SK-N-SH (cell line): ENCODE data around the gene BNIP5.

Experiments
- CHD2 ChIP-seq: fragments of 150-350 bp; IDR thresholded peaks from 2 replicates; pipeline ENCODE4 v1.6.1; 2018; ENCODE audit warnings: low read length; ENCODE audit not compliant: partially characterized antibody
- EP300 ChIP-seq, 2 experiments: IDR thresholded peaks; 2 replicates each; pipeline versions ENCODE4 v1.4.0 to v1.6.1; 2012; ENCODE audit warnings: borderline replicate concordance in 1 of 2, low read depth in 1 of 2, low read length in 1 of 2
- FOXJ3 ChIP-seq: sonication (generic); formaldehyde crosslinking; IDR thresholded peaks from 2 replicates; pipeline ENCODE4 v1.5.1; 2020; ENCODE audit warnings: mild to moderate bottlenecking, missing genetic modification reagents
- GABPA ChIP-seq: IDR thresholded peaks from 2 replicates; pipeline ENCODE4 v1.4.0; 2012; ENCODE audit warnings: low read depth, mild to moderate bottlenecking
- MEF2A ChIP-seq: IDR thresholded peaks from 2 replicates; pipeline ENCODE4 v1.4.0; 2012; ENCODE audit warnings: low read depth, borderline replicate concordance
- TAF1 ChIP-seq: IDR thresholded peaks from 2 replicates; pipeline ENCODE4 v1.6.1; 2012; ENCODE audit warnings: low read depth, mild to moderate bottlenecking, low read length, moderate library complexity, borderline replicate concordance
- TF ChIP-seq, protein P1 (sequence below): IDR thresholded peaks from 2 replicates; pipeline ENCODE4 v1.4.0; 2012; ENCODE audit warnings: low read depth
- TF ChIP-seq, protein P2 (sequence below): fragments of 200-600 bp; sonication (generic); IDR thresholded peaks from 2 replicates; pipeline ENCODE4 v1.6.1; 2017; ENCODE audit warnings: antibody characterized with exemption, mild to moderate bottlenecking, moderate library complexity
- TF ChIP-seq, protein P3 (sequence below): IDR thresholded peaks from 2 replicates; pipeline ENCODE4 v1.6.1; 2012; ENCODE audit warnings: mild to moderate bottlenecking, low read depth, low read length, moderate library complexity
- TF ChIP-seq, protein P4 (sequence below): fragments of 150-350 bp; IDR thresholded peaks from 2 replicates; pipeline ENCODE4 v1.6.1; 2017; ENCODE audit warnings: antibody characterized with exemption, low read length, low read depth, borderline replicate concordance

DNA sequence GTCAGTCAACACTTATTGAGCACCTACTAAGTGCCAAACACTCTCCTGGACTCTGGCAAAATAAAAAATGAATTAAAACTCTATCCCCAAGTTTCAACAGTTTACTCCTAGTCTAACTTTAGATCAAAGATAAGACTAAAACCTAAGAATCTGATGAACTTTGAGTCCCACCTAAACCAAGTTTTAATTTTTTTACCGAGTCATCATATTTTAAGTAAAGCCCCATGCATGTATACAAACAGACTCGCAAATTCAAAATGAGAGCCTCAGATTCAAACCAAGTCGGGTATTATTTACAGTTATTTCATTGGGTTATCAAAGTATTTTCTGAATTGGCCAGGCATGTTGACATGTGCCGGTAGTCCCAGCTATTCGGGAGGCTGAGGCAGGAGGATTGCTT is 28.2 kb downstream of the BNIP5 start:
- no peak for TF ChIP-seq MEF2A
- TF ChIP-seq, protein P1, sequence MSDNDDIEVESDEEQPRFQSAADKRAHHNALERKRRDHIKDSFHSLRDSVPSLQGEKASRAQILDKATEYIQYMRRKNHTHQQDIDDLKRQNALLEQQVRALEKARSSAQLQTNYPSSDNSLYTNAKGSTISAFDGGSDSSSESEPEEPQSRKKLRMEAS: no peak
- TF ChIP-seq, protein P2, sequence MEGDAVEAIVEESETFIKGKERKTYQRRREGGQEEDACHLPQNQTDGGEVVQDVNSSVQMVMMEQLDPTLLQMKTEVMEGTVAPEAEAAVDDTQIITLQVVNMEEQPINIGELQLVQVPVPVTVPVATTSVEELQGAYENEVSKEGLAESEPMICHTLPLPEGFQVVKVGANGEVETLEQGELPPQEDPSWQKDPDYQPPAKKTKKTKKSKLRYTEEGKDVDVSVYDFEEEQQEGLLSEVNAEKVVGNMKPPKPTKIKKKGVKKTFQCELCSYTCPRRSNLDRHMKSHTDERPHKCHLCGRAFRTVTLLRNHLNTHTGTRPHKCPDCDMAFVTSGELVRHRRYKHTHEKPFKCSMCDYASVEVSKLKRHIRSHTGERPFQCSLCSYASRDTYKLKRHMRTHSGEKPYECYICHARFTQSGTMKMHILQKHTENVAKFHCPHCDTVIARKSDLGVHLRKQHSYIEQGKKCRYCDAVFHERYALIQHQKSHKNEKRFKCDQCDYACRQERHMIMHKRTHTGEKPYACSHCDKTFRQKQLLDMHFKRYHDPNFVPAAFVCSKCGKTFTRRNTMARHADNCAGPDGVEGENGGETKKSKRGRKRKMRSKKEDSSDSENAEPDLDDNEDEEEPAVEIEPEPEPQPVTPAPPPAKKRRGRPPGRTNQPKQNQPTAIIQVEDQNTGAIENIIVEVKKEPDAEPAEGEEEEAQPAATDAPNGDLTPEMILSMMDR: no peak
- no peak for TF ChIP-seq EP300 (IDR thresholded peaks at IDR 0.05; ENCODE audit: borderline replicate concordance in 1 of 2, low read depth in 1 of 2, low read length in 1 of 2)
- no peak for TF ChIP-seq TAF1
- TF ChIP-seq, protein P3, sequence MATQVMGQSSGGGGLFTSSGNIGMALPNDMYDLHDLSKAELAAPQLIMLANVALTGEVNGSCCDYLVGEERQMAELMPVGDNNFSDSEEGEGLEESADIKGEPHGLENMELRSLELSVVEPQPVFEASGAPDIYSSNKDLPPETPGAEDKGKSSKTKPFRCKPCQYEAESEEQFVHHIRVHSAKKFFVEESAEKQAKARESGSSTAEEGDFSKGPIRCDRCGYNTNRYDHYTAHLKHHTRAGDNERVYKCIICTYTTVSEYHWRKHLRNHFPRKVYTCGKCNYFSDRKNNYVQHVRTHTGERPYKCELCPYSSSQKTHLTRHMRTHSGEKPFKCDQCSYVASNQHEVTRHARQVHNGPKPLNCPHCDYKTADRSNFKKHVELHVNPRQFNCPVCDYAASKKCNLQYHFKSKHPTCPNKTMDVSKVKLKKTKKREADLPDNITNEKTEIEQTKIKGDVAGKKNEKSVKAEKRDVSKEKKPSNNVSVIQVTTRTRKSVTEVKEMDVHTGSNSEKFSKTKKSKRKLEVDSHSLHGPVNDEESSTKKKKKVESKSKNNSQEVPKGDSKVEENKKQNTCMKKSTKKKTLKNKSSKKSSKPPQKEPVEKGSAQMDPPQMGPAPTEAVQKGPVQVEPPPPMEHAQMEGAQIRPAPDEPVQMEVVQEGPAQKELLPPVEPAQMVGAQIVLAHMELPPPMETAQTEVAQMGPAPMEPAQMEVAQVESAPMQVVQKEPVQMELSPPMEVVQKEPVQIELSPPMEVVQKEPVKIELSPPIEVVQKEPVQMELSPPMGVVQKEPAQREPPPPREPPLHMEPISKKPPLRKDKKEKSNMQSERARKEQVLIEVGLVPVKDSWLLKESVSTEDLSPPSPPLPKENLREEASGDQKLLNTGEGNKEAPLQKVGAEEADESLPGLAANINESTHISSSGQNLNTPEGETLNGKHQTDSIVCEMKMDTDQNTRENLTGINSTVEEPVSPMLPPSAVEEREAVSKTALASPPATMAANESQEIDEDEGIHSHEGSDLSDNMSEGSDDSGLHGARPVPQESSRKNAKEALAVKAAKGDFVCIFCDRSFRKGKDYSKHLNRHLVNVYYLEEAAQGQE: no peak
- TF ChIP-seq GABPA: no peak
- TF ChIP-seq, protein P4, sequence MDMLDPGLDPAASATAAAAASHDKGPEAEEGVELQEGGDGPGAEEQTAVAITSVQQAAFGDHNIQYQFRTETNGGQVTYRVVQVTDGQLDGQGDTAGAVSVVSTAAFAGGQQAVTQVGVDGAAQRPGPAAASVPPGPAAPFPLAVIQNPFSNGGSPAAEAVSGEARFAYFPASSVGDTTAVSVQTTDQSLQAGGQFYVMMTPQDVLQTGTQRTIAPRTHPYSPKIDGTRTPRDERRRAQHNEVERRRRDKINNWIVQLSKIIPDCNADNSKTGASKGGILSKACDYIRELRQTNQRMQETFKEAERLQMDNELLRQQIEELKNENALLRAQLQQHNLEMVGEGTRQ: no peak
- TF ChIP-seq CHD2: no peak
- TF ChIP-seq FOXJ3 (CRISPR knock-in tag): no peak
